Testis (tissue), 3 donors: ENCODE data around the gene COL15A1. TPM values are rescaled to one million over a fixed set of nuclear protein-coding genes. Genes with fewer than 3 reads are reported as not detected.
"Not testable (repeated sequence)": the region's sequence is repeated elsewhere in the genome, so short reads cannot be mapped to it uniquely, and the experiment has no call there.

ENCODE experiments used
- DNase-seq: peaks from one replicate; pipeline ENCODE4 v3.0.0-alpha.2; 2019
- H3K27ac ChIP-seq, 2 donors: fragments of 200-600 bp; sonication (generic); one replicate each; pipeline ENCODE4 v1.5.1; 2019
- H3K27me3 ChIP-seq: fragments of 200-600 bp; sonication (generic); one replicate; pipeline ENCODE4 v1.5.1; 2019
- H3K36me3 ChIP-seq: fragments of 200-600 bp; sonication (generic); one replicate; pipeline ENCODE4 v1.5.1; 2017; ENCODE audit warnings: low read depth; ENCODE audit errors: missing control alignments
- H3K4me1 ChIP-seq: fragments of 200-600 bp; sonication (generic); one replicate; pipeline ENCODE4 v1.5.1; 2019
- H3K4me3 ChIP-seq, 2 donors: fragments of 200-600 bp; sonication (generic); one replicate each; pipeline ENCODE4 v1.5.1; 2017 to 2019
- H3K9me3 ChIP-seq: fragments of 200-600 bp; sonication (generic); one replicate; pipeline ENCODE4 v1.5.1; 2017
- POLR2A ChIP-seq: fragments of 450-650 bp; IDR thresholded peaks from one replicate; pipeline ENCODE4 v1.6.1; 2017; ENCODE audit warnings: antibody characterized with exemption, mild to moderate bottlenecking, moderate library complexity
- WGBS, 2 donors: methylation state at CpG; one replicate each; pipeline ENCODE4 v1.1.5; 2018; 5-methylcytosine and 5-hydroxymethylcytosine counted together
- intact Hi-C: fragments of 100-400 bp; cut with DNase I; formaldehyde crosslinking; loops from one replicate; pipeline ENCODE4 v1.15.1; 2023; ENCODE audit warnings: low total_unique reads
- polyA plus RNA-seq: library from polyadenylated mRNA; stranded (reverse); fragments of 350-450 nt; fragmentation: Illumina TruSeq; extraction: RNeasy Lipid Tissue Mini Kit (QIAGEN cat#74804); gene quantifications from one replicate; pipeline ENCODE4 v1.2.3, GENCODE V29; 2014; ENCODE audit warnings: low read depth, low replicate concordance; ENCODE audit not compliant: insufficient read depth
- total RNA-seq, 2 donors: library from RNA; depleted of rRNA; stranded (reverse); fragments of >200 nt; gene quantifications; one replicate each; pipeline ENCODE4 v1.2.3, GENCODE V29; 2016
- TF ChIP-seq, protein P1 (sequence below), 3 experiments: fragments of 450-650 bp in 2 of 3; fragments of 200-600 bp in 1 of 3; sonication (generic) in 1 of 3; IDR thresholded peaks; one replicate each; pipeline ENCODE4 v1.5.1; 2016 to 2019; ENCODE audit warnings: antibody characterized with exemption in 3 of 3, mild to moderate bottlenecking in 2 of 3, moderate library complexity in 1 of 3

The COL15A1 gene
- total and polyA plus RNA-seq, 3 donors from 2014 or later: 37.2 to 55.5 (median 49.4) TPM

DNA sequence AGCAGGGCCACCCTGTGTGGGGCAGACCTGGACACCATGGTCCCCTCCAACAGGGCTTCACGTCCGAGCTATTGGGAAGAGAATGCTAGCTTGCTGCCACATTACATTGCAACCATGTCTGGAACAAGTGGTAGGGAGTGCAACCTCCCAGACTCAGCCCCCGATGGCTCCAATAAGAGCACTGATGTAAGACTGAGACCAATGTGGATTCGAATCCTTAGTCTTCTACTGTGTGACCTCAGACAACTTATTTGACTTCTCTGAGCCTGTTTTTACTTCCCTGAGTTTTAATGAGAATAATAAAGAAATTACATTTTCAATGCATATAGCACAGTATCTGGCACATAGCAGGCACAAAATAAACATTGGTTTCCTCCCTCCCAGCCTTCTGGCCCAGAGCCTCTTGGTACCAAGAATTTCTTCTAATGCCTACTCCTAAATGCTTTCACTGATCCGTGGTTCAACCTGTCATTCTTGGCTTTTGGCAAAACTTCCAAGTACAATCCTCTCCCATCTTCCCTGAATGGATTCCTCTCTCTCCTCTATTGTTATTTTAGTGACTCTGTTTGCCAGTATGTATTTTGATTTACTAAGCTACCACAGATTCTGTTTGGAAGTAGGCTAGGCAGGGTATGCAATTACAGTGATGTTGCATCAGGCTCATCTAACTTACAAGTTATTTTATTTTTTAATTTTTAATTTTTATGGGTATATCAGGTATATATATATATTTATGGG, 34.6 kb upstream of the COL15A1 start:
- no peaks in the 10 kb centered on the region for H3K9me3 ChIP-seq
- 60 to 72% methylated on average over 3 to 5 of the region's 5 CpGs for WGBS, 2 donors
- intact Hi-C loops: no loop called here
- no peak for TF ChIP-seq POLR2A
- TF ChIP-seq, protein P1, sequence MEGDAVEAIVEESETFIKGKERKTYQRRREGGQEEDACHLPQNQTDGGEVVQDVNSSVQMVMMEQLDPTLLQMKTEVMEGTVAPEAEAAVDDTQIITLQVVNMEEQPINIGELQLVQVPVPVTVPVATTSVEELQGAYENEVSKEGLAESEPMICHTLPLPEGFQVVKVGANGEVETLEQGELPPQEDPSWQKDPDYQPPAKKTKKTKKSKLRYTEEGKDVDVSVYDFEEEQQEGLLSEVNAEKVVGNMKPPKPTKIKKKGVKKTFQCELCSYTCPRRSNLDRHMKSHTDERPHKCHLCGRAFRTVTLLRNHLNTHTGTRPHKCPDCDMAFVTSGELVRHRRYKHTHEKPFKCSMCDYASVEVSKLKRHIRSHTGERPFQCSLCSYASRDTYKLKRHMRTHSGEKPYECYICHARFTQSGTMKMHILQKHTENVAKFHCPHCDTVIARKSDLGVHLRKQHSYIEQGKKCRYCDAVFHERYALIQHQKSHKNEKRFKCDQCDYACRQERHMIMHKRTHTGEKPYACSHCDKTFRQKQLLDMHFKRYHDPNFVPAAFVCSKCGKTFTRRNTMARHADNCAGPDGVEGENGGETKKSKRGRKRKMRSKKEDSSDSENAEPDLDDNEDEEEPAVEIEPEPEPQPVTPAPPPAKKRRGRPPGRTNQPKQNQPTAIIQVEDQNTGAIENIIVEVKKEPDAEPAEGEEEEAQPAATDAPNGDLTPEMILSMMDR (IDR thresholded peaks at IDR 0.05): no peak
- peak overlapping the region in 1 of 2 donors; percentile 57 for H3K27ac ChIP-seq
- H3K4me3 ChIP-seq: no peak overlapping the region
- H3K36me3 ChIP-seq: no peaks in the 10 kb centered on the region
- no peak for DNase-seq
- no peaks in the 10 kb centered on the region for H3K27me3 ChIP-seq
- peaks cover 43% of the 10 kb centered on the region for H3K4me1 ChIP-seq

DNA sequence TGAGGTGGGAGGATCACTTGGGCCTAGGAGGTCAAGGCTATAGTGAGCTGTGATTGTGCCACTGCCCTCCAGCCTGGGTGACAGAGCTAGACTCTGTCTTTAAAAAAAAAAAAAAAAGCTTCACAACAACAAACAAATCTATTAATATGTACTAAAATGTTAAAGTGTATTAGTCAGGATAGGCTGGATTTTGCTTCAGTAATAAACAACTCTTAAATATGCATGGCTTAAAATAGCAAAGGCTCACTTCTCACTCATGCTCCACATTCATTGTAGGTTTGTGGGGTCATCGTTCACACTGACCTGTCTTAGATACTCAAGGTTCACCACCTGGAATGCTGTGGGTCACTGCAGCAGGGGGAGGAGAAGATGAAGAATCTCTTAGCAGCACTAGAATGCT, 33.8 kb upstream of the COL15A1 start:
- Histone ChIP-seq H3K36me3 (no peaks in the 10 kb centered on the region), H3K9me3 (no peaks in the 10 kb centered on the region), H3K4me1 (peaks cover 40% of the 10 kb centered on the region), H3K27ac (no peak overlapping the region), H3K4me3 (no peak overlapping the region), H3K27me3 (no peaks in the 10 kb centered on the region)
- 71 to 83% methylated on average over 1 of the region's 1 CpG for WGBS, 2 donors
- no peak for TF ChIP-seq POLR2A
- TF ChIP-seq, protein P1 (IDR thresholded peaks at IDR 0.05): no peak
- DNase-seq: no peak
- intact Hi-C loops: no loop called here

DNA sequence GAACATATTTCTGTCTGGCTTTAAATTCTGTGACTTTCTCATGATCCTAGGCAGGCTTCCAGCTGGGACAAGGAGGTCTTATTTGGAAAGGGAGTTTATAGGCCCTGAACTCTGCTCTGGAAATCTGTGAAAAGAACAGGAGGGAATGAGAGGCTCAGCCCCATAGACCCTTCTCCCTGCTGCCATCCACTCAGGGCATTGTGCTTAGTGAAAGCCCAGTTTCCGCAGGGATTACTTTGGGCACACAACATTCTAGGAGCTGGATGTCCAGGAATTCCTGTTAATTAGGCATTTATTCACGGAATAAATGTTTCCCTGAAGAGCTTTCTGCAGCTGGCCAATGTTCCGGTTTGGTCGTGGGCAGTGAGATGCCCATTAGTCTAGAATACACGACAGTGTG, 32.7 kb upstream of the COL15A1 start:
- intact Hi-C loops: no loop called here
- Histone ChIP-seq H3K36me3 (no peaks in the 10 kb centered on the region), H3K4me1 (peaks cover 41% of the 10 kb centered on the region), H3K9me3 (no peaks in the 10 kb centered on the region), H3K27ac (no peak overlapping the region), H3K4me3 (no peak overlapping the region), H3K27me3 (no peaks in the 10 kb centered on the region)
- WGBS, 2 donors: 57 to 58% methylated on average over 5 of the region's 5 CpGs
- DNase-seq: no peak
- TF ChIP-seq, protein P1 (IDR thresholded peaks at IDR 0.05): no peak
- TF ChIP-seq POLR2A: no peak

DNA sequence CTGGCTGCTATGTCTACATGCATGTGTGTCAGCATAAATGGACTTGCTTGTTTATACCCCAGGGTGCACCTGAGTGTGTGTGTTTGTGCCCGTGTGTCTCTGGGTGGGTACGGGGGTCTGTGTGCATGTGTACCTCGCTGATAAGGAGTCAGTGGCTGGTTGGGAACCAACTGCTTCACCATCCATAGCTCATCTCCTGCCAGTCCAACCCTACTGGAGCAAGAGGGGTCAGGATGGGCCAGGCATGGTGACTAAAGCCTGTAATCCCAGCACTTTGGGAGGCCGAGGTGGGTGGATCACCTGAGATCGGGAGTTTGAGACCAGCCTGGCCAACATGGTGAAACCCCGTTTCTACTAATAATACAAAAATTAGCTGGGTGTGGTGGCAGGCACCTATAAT, 32.0 kb upstream of the COL15A1 start:
- 87 to 90% methylated on average over 5 to 6 of the region's 6 CpGs for WGBS, 2 donors
- H3K4me3 ChIP-seq, H3K9me3 ChIP-seq, H3K27ac ChIP-seq, intact Hi-C loops, DNase-seq, H3K27me3 ChIP-seq, H3K36me3 ChIP-seq: not testable (repeated sequence)
- peaks cover 41% of the 10 kb centered on the region for H3K4me1 ChIP-seq

DNA sequence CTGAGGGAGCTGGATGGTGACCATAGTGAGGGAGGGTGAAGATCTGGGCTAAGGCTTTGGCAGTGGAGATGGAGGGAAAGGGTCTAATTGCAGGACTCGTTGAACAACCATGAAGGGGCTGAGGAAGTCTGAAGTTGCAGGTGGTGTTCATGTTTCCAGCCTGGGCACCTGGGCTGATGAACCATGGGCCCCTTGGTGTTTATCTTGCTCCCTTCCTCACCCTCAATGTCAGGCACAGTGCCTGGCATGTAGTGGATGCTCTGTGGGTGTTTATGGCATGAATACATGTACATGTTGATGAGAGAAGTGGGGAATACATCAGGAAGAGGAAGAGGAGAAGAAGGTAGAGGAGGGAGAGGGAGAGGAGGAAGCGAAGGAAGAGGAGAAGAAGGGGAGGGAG, 31.3 kb upstream of the COL15A1 start:
- intact Hi-C loops: no loop called here
- no peak overlapping the region for H3K27ac ChIP-seq
- DNase-seq: no peak
- peaks cover 44% of the 10 kb centered on the region for H3K4me1 ChIP-seq
- H3K4me3 ChIP-seq: no peak overlapping the region
- H3K36me3 ChIP-seq: no peaks in the 10 kb centered on the region
- no peaks in the 10 kb centered on the region for H3K9me3 ChIP-seq
- 79 to 82% methylated on average over 2 of the region's 2 CpGs for WGBS, 2 donors
- TF ChIP-seq, protein P1 (IDR thresholded peaks at IDR 0.05): no peak
- no peak for TF ChIP-seq POLR2A
- H3K27me3 ChIP-seq: no peaks in the 10 kb centered on the region
